Esophagus muscularis mucosa (tissue), 2 donors: Measurements from ENCODE around the gene MT1E.

Experiments used
- POLR2A ChIP-seq: fragments of 450-650 bp; IDR thresholded peaks from one replicate; pipeline ENCODE4 v1.6.1; 2017; ENCODE audit warnings: antibody characterized with exemption, moderate library complexity, mild to moderate bottlenecking, low read depth
- POLR2AphosphoS5 ChIP-seq, 2 donors: sonication (generic); formaldehyde crosslinking; IDR thresholded peaks; one replicate each; pipeline ENCODE4 v1.6.1; 2017; ENCODE audit warnings: antibody characterized with exemption in 2 of 2

DNA sequence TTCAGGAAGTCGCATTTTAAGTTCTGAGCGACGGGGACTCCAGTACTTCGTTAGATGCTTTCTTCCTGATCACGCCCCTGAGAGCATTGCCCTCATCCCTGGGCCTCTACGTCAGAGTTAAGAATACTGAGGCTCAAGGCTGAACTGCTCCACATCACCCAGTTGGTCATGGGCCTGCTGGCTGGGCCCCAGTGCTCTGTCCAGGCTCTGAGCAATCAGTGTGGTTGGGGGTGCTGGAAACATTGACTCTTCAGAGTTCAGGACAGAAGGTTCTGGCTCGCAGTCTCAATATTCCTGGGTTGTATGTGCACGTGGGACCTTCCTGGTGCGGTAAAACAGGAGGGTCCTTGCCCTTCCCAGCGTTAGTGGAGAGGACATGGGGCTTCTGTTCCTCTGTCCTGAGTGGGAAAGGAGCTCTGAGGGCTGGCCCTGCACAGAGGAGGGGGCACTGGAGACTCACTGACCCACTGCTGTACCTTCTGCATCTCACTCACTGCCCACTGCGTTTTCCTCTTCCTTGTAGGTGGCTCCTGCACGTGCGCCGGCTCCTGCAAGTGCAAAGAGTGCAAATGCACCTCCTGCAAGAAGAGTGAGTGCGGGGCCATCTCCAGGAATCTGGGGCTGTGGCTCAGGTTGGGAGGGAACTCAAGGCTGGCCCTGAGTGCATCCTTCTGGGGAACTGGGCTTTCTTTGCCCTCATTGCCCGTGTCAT lies 518 bp downstream of the MT1E start:
- TF ChIP-seq POLR2A (no peak), POLR2AphosphoS5 (IDR thresholded peaks at IDR 0.05) (peak in 1 of 2 donors; percentile 67)
